Memory B cell (primary cell): ENCODE measurements around the gene ZC2HC1B.

Experiments used
- ATAC-seq: fragments of 150-1000 bp; cut with Tn5 transposase; 2 replicates; pipeline ENCODE4 v1.10.0; 2021; ENCODE audit warnings: low read depth, mild to moderate bottlenecking, moderate library complexity
- DNase-seq, 2 donors: peaks; one replicate each; pipeline ENCODE4 v3.0.0; 2022; ENCODE audit warnings: low spot score in 2 of 2
- H3K27ac Mint-ChIP-seq: one replicate; pipeline ENCODE4 v1.8.0; 2022; ENCODE audit warnings: mild to moderate bottlenecking, moderate library complexity, mixed read lengths
- H3K27me3 Mint-ChIP-seq: one replicate; pipeline ENCODE4 v1.8.0; 2022; ENCODE audit warnings: mixed read lengths
- H3K36me3 Mint-ChIP-seq: one replicate; pipeline ENCODE4 v1.8.0; 2022; ENCODE audit warnings: mild to moderate bottlenecking, mixed read lengths
- H3K4me1 Mint-ChIP-seq: one replicate; pipeline ENCODE4 v1.8.0; 2022; ENCODE audit warnings: mixed read lengths
- H3K4me3 Mint-ChIP-seq: one replicate; pipeline ENCODE4 v1.8.0; 2022; ENCODE audit warnings: mild to moderate bottlenecking, moderate library complexity, mixed read lengths
- H3K9me3 Mint-ChIP-seq: one replicate; pipeline ENCODE4 v1.8.0; 2022; ENCODE audit warnings: mixed read lengths

ZC2HC1B gene

GRCh38 chr6:143864234-143864633, at the start of gene ZC2HC1B:
Gene ZC2HC1B (plus strand): TSS chr6:143864474. CDS start chr6:143864540, 66 bp downstream.
- H3K4me1 Mint-ChIP-seq = no peaks in the 10 kb centered on the region
- no peaks in the 10 kb centered on the region for H3K27me3 Mint-ChIP-seq
- peaks cover 28% of the 10 kb centered on the region for H3K36me3 Mint-ChIP-seq
- ATAC-seq (no peak), DNase-seq (no peak)
- H3K4me3 Mint-ChIP-seq = no peak within 1 kb of the TSS
- no peak within 1 kb of the TSS for H3K27ac Mint-ChIP-seq
- peaks cover 3% of the 10 kb centered on the region for H3K9me3 Mint-ChIP-seq

GRCh38 chr6:143817621-143818020, 46.7 kb upstream of the ZC2HC1B start:
- no peaks in the 10 kb centered on the region for H3K9me3 Mint-ChIP-seq
- H3K27ac Mint-ChIP-seq = no peak overlapping the region
- H3K4me3 Mint-ChIP-seq = no peak overlapping the region
- H3K27me3 Mint-ChIP-seq = no peaks in the 10 kb centered on the region
- no peak for ATAC-seq
- DNase-seq = no peak
- no peaks in the 10 kb centered on the region for H3K4me1 Mint-ChIP-seq
- peaks cover 2% of the 10 kb centered on the region for H3K36me3 Mint-ChIP-seq

GRCh38 chr6:143821359-143821758, 42.9 kb upstream of the ZC2HC1B start:
- H3K4me3 Mint-ChIP-seq = no peak overlapping the region
- H3K4me1 Mint-ChIP-seq = no peaks in the 10 kb centered on the region
- ATAC-seq (no peak), DNase-seq (no peak)
- H3K27ac Mint-ChIP-seq = no peak overlapping the region
- no peaks in the 10 kb centered on the region for H3K27me3 Mint-ChIP-seq
- H3K36me3 Mint-ChIP-seq = peaks cover 2% of the 10 kb centered on the region
- no peaks in the 10 kb centered on the region for H3K9me3 Mint-ChIP-seq

- ATAC-seq (no peak), DNase-seq (no peak)
- Mint-ChIP-seq H3K27me3 (no peaks in the 10 kb centered on the region), H3K36me3 (no peaks in the 10 kb centered on the region), H3K27ac (no peak overlapping the region), H3K9me3 (no peaks in the 10 kb centered on the region), H3K4me1 (no peaks in the 10 kb centered on the region), H3K4me3 (no peak overlapping the region)
Observed at GRCh38 chr6:143822584-143823024, 41.7 kb upstream of the ZC2HC1B start.

GRCh38 chr6:143823548-143823947, 40.7 kb upstream of the ZC2HC1B start:
- DNase-seq (no peak), ATAC-seq (no peak)
- Mint-ChIP-seq H3K4me3 (no peak overlapping the region), H3K9me3 (no peaks in the 10 kb centered on the region), H3K4me1 (no peaks in the 10 kb centered on the region), H3K27ac (no peak overlapping the region), H3K27me3 (no peaks in the 10 kb centered on the region), H3K36me3 (no peaks in the 10 kb centered on the region)

GRCh38 chr6:143828572-143828971, 35.7 kb upstream of the ZC2HC1B start:
- no peak for ATAC-seq
- no peaks in the 10 kb centered on the region for H3K27me3 Mint-ChIP-seq
- no peaks in the 10 kb centered on the region for H3K9me3 Mint-ChIP-seq
- no peaks in the 10 kb centered on the region for H3K36me3 Mint-ChIP-seq
- no peaks in the 10 kb centered on the region for H3K4me1 Mint-ChIP-seq
- no peak overlapping the region for H3K4me3 Mint-ChIP-seq
- H3K27ac Mint-ChIP-seq = no peak overlapping the region
- DNase-seq = no peak

GRCh38 chr6:143836150-143836549, 28.1 kb upstream of the ZC2HC1B start:
- H3K4me3 Mint-ChIP-seq = no peak overlapping the region
- no peaks in the 10 kb centered on the region for H3K27me3 Mint-ChIP-seq
- peaks cover 4% of the 10 kb centered on the region for H3K9me3 Mint-ChIP-seq
- DNase-seq (no peak), ATAC-seq (no peak)
- no peak overlapping the region for H3K27ac Mint-ChIP-seq
- H3K4me1 Mint-ChIP-seq = no peaks in the 10 kb centered on the region
- H3K36me3 Mint-ChIP-seq = no peaks in the 10 kb centered on the region

GRCh38 chr6:143838395-143838794, 25.9 kb upstream of the ZC2HC1B start:
- H3K4me1 Mint-ChIP-seq = peaks cover 3% of the 10 kb centered on the region
- H3K9me3 Mint-ChIP-seq = peaks cover 4% of the 10 kb centered on the region
- H3K27me3 Mint-ChIP-seq = no peaks in the 10 kb centered on the region
- H3K27ac Mint-ChIP-seq = no peak overlapping the region
- H3K4me3 Mint-ChIP-seq = no peak overlapping the region
- DNase-seq (no peak), ATAC-seq (no peak)
- no peaks in the 10 kb centered on the region for H3K36me3 Mint-ChIP-seq

GRCh38 chr6:143839196-143839595, 25.1 kb upstream of the ZC2HC1B start:
- Mint-ChIP-seq H3K9me3 (peaks cover 4% of the 10 kb centered on the region), H3K4me3 (no peak overlapping the region), H3K4me1 (peaks cover 10% of the 10 kb centered on the region), H3K36me3 (no peaks in the 10 kb centered on the region), H3K27me3 (no peaks in the 10 kb centered on the region), H3K27ac (no peak overlapping the region)
- DNase-seq (no peak), ATAC-seq (no peak)

GRCh38 chr6:143840595-143841265, 23.5 kb upstream of the ZC2HC1B start:
- DNase-seq (no peak), ATAC-seq (no peak)
- Mint-ChIP-seq H3K27me3 (no peaks in the 10 kb centered on the region), H3K36me3 (peaks cover under 1% of the 10 kb centered on the region), H3K4me3 (no peak overlapping the region), H3K27ac (no peak overlapping the region), H3K4me1 (peaks cover 12% of the 10 kb centered on the region), H3K9me3 (peaks cover 4% of the 10 kb centered on the region)

- peak overlapping the region; percentile 96 for H3K27ac Mint-ChIP-seq
- ATAC-seq = peak; percentile 36
Observed at GRCh38 chr6:143842461-143842901, 21.8 kb upstream of the ZC2HC1B start.

GRCh38 chr6:143842902-143843676, 21.2 kb upstream of the ZC2HC1B start, which contains the start of gene LTV1:
Gene LTV1 (plus strand): TSS chr6:143843338. CDS start chr6:143843478, 140 bp downstream.
- peaks cover 16% of the 10 kb centered on the region for H3K4me1 Mint-ChIP-seq
- DNase-seq = peak; percentile 86 to 89
- H3K27ac Mint-ChIP-seq = peak within 1 kb of the TSS; percentile 96
- H3K27me3 Mint-ChIP-seq = no peaks in the 10 kb centered on the region
- H3K4me3 Mint-ChIP-seq = peak within 1 kb of the TSS; percentile 96
- H3K9me3 Mint-ChIP-seq = peaks cover 4% of the 10 kb centered on the region
- peak; percentile 97 for ATAC-seq
- H3K36me3 Mint-ChIP-seq = peaks cover 11% of the 10 kb centered on the region

More at GRCh38 chr6:143842461-143842901, 21.8 kb upstream of the ZC2HC1B start:
- DNase-seq = no peak
- Mint-ChIP-seq H3K27me3 (no peaks in the 10 kb centered on the region), H3K4me1 (peaks cover 16% of the 10 kb centered on the region), H3K36me3 (peaks cover 7% of the 10 kb centered on the region), H3K4me3 (peak overlapping the region; percentile 96), H3K9me3 (peaks cover 4% of the 10 kb centered on the region)

- Mint-ChIP-seq H3K27ac (peak overlapping the region; percentile 96), H3K4me1 (peaks cover 16% of the 10 kb centered on the region), H3K4me3 (peak overlapping the region; percentile 96), H3K36me3 (peaks cover 14% of the 10 kb centered on the region), H3K9me3 (peaks cover 4% of the 10 kb centered on the region), H3K27me3 (no peaks in the 10 kb centered on the region)
- DNase-seq = no peak
- ATAC-seq = peak; percentile 15
Observed at GRCh38 chr6:143843677-143843999, 20.6 kb upstream of the ZC2HC1B start.

GRCh38 chr6:143844006-143844405, 20.3 kb upstream of the ZC2HC1B start:
- Mint-ChIP-seq H3K4me3 (peak overlapping the region; percentile 96), H3K27ac (peak overlapping the region; percentile 96), H3K9me3 (peaks cover 4% of the 10 kb centered on the region), H3K36me3 (peaks cover 18% of the 10 kb centered on the region), H3K27me3 (no peaks in the 10 kb centered on the region), H3K4me1 (peaks cover 16% of the 10 kb centered on the region)
- no peak for DNase-seq
- no peak for ATAC-seq
